Ovary (tissue), 3 donors: ENCODE results near the gene C5orf52.

Experiments
- CTCF ChIP-seq, 3 donors: fragments of 450-650 bp in 2 of 3; fragments of 200-600 bp in 1 of 3; IDR thresholded peaks; one replicate each; pipeline versions ENCODE4 v1.5.1 to v1.8.0; 2016 to 2022; ENCODE audit warnings: antibody characterized with exemption in 3 of 3, mild to moderate bottlenecking in 1 of 3
- POLR2A ChIP-seq: fragments of 450-650 bp; IDR thresholded peaks from one replicate; pipeline ENCODE4 v1.6.1; 2017; ENCODE audit warnings: antibody characterized with exemption, mild to moderate bottlenecking, moderate library complexity
- donor health status: DM: no; HTN: no; CAD: no.

GRCh38 chr5:157640406-157641066, 30.8 kb upstream of the C5orf52 start:
- TF ChIP-seq CTCF (IDR thresholded peaks at IDR 0.05) (no peak), POLR2A (no peak)
